NCI-H510A (cell line): ENCODE measurements around the gene TSSC4.

Source experiments
- DNase-seq: peaks from one replicate; lab custom pipeline; 2025; lab: John Stamatoyannopoulos, UW

TSSC4 gene

GRCh38 chr11:2386591-2386990 lies 14.0 kb upstream of the TSSC4 start:
- no peak for DNase-seq

GRCh38 chr11:2387266-2387987 lies 13.1 kb upstream of the TSSC4 start:
- no peak for DNase-seq

- no peak for DNase-seq
Observed at GRCh38 chr11:2388431-2389376, 11.8 kb upstream of the TSSC4 start.

- DNase-seq: no peak
Observed at GRCh38 chr11:2389377-2390026, 11.0 kb upstream of the TSSC4 start.

- no peak for DNase-seq
Observed at GRCh38 chr11:2390091-2390724, 10.3 kb upstream of the TSSC4 start.

- no peak for DNase-seq
Observed at GRCh38 chr11:2390725-2391151, 9.8 kb upstream of the TSSC4 start.

- DNase-seq: no peak
Observed at GRCh38 chr11:2391181-2391975, 9.2 kb upstream of the TSSC4 start.

- no peak for DNase-seq
Observed at GRCh38 chr11:2392241-2392959, 8.2 kb upstream of the TSSC4 start.

GRCh38 chr11:2393111-2393868 lies 7.3 kb upstream of the TSSC4 start:
- DNase-seq: no peak

- DNase-seq: no peak
Observed at GRCh38 chr11:2393941-2394817, 6.4 kb upstream of the TSSC4 start.

- DNase-seq: no peak
Observed at GRCh38 chr11:2394818-2395105, 5.8 kb upstream of the TSSC4 start.

- DNase-seq: no peak
Observed at GRCh38 chr11:2395211-2395730, 5.3 kb upstream of the TSSC4 start.

GRCh38 chr11:2395856-2396255 lies 4.7 kb upstream of the TSSC4 start:
- DNase-seq: no peak

GRCh38 chr11:2396471-2396870 lies 4.1 kb upstream of the TSSC4 start:
- no peak for DNase-seq

- DNase-seq: no peak
Observed at GRCh38 chr11:2397005-2397404, 3.5 kb upstream of the TSSC4 start.

- no peak for DNase-seq
Observed at GRCh38 chr11:2398664-2399355, 1.7 kb upstream of the TSSC4 start.

GRCh38 chr11:2399488-2400068 lies 972 bp upstream of the TSSC4 start:
- no peak for DNase-seq
